DMS153 (cell line): Measurements from ENCODE around the gene NAAA.
"Not testable (repeated sequence)": the region's sequence is repeated elsewhere in the genome, so short reads cannot be mapped to it uniquely, and the experiment has no call there.

ENCODE experiments used
- DNase-seq: peaks from one replicate; lab custom pipeline; 2025; lab: John Stamatoyannopoulos, UW

NAAA gene

DNA sequence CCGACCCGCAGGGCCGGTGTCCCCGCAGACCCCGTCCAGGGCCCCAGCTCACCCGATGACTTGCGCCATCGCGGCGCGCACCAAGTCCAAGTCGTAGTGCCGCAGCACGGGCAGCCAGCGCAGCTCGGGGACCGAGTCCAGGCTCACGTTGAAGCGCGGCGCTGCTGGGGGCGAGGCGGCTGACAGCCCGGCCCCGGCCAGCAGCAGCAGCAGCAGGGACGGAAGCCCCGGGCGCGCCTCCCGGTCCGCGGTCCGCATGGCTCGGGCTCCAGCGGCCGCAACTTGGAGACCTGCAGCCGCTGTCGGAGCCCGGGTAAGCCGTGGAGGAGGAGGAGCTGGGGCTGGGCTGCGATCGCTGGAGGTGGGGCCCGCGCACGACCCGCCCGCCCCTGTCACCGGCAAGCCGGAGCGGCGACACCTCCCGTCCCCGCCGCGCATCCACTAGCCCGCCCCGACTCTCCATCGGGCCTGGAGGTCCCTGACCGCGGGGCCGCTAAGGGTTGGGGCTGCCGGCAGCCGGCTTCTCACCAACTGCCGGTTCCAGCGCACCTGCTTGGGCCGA, at the start of gene NAAA:
Gene NAAA, minus strand, starts transcription at position 322 of the 562 bp plus-strand sequence. Its CDS starts 64 bp downstream, at position 258.
- DNase-seq, result peak; percentile 55

GRCh38 chr4:75989846-75990528, 49.2 kb upstream of the NAAA start:
- DNase-seq, result no peak

DNA sequence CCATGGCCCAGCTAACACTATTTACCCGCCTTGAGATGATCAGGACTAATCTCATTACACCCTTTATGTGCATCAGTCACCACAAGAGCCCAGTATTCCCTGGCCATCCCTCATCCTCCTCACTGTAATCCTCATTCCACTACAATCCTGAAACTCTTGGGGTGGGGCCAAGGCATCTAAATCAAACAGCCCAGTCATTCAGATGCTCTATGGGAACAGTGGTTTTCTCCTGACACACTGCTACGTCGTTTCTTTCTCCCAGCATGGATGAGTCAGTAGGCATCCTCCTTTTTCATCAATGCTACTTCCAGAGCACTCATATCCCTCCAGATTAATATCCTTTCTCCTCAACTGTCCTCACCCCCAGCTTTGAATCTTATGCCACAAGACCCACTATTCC, 44.3 kb upstream of the NAAA start:
- no peak for DNase-seq

GRCh38 chr4:75980576-75980975, 39.8 kb upstream of the NAAA start:
- no peak for DNase-seq

- no peak for DNase-seq
Measured at GRCh38 chr4:75976177-75976576, 35.4 kb upstream of the NAAA start.

GRCh38 chr4:75973766-75974165, 33.0 kb upstream of the NAAA start:
- no peak for DNase-seq

GRCh38 chr4:75968084-75968483, 27.3 kb upstream of the NAAA start:
- no peak for DNase-seq

- DNase-seq, result no peak
Measured at GRCh38 chr4:75963558-75963957, 22.7 kb upstream of the NAAA start.

DNA sequence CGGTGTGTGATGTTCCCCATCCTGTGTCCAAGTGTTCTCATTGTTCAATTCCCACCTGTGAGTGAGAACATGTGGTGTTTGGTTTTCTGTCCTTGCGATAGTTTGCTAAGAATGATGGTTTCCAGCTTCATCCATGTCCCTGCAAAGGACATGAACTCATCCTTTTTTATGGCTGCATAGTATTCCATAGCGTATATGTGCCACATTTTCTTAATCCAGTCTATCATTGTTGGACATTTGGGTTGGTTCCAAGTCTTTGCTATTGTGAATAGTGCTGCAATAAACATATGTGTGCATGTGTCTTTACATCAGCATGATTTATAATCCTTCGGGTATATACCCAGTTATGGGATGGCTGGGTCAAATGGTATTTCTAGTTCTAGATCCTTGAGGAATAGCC, 21.3 kb upstream of the NAAA start:
- not testable (repeated sequence) for DNase-seq

DNA sequence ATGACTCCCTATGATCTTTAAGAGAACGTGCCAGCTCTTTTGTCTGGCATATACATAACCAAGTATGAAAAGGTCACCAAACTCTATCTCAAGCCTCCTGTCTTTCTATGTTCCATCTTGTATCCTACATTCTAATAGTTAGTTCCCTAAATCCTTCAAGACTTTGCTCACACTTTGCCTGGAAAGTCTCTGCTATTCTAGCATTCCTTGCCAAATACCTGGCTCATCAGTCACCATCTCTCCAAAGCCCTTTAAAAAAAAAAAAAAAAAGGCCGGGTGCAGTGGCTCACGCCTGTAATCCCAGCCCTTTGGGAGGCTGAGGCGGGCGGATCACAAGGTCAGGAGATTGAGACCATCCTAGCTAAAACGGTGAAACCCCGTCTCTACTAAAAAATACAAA, 17.7 kb upstream of the NAAA start:
- DNase-seq, result not testable (repeated sequence)

DNA sequence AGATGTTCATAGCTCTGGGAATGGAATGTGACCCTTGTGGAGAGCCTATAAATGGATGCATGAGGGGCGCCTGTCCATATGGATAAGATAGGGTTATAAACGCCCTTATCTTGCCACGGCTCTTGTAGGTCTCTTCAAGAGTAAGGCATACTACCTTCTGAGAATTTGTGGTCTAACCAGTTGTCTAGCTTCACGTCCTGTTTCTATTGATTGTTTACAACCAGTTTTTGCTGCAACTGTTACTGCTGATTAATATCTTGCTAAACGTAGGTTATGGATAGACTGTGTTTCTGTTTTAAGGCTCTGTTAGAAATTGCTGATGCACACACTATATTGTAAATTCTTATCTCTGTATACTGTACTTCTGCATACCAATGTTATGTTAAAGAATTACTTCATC, 14.0 kb upstream of the NAAA start:
- not testable (repeated sequence) for DNase-seq

DNA sequence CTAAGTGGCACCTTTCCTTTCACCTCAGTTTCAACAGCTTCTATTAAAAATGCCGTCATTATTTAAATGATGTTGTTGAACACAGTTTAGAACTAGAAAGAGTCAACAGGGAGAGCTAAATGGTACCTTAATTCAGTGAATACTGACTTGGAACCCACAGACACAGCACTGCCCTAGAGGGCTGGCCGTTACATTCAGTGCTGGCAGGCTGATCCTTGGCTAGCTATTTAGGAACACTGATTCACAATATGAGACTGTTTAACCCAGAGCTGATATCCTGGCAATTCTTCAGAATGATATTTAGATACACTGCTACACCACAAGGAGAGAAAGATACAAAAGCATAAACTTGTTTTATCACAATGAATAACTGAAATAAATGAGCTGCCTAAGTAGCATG, 12.7 kb upstream of the NAAA start:
- DNase-seq, result no peak

GRCh38 chr4:75950213-75950815, 9.5 kb upstream of the NAAA start:
- no peak for DNase-seq

DNA sequence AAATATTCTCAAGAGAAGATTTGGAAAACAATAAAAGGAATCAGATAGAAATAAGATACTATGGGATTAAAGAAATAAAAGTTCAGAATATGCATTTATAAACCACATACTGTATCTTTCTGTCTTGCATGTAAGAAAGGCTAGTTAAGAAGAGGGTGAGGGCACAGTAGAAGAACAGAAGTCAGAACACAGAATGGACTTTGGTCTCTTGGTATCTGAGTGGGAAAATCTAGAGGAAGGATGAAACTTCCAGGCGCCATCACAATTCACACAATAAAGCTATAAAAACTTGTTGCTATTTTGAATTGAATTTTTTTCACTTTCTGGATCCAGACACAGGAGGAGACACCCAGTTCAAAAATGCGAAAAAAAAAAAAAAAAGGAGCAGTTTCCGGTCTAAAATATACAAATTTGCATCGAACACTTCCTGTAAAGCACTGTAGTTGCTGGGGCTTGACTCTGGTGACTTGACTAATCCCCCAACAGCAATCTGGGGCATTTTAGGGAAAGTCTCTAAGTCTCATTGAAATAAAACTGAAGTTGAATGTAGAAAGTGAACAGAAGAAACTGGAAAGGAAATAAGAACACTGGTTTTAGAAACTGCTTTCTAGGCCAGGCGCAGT, 8.1 kb upstream of the NAAA start:
- no peak for DNase-seq

GRCh38 chr4:75939890-75940691, 722 bp downstream of the NAAA start:
- DNase-seq, result peak; percentile 20

DNA sequence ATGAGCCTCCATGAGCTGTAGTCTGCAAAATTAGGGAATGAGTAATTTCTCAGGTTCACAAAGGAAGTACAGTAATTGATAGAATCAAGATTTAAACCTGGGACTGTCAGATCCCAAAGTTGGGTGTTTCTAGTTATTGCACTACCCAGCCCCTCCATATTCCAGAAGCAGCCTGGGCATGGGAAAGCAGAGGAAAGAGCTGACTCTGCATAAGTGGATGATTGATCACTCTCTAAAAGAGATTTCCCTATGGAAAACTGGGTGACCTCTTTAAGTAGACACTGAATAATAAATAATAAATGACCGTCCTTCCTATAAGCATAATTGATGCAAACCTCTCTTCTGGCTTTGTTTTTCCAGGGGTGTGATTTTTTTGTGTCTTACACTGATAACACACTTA, 5.2 kb downstream of the NAAA start:
- no peak for DNase-seq

DNA sequence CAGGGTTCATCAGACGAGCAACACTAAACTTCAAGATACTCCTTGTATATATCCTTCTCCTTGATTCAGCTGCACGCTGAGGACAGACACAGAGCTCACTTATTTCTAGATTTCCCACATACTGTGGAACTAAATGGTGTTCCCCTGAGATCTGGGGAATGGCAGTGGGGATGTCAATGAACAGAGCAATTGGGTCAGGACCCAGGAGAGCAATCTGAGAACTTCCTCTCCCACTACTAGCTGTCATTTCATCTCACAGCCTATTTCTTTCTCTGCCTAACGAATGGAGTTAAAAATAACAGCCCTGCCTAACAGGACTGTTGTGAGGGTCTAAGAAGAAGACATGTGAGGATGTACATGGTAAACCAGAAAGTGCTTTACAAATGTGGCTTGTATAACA, 10.7 kb downstream of the NAAA start:
- DNase-seq, result no peak

DNA sequence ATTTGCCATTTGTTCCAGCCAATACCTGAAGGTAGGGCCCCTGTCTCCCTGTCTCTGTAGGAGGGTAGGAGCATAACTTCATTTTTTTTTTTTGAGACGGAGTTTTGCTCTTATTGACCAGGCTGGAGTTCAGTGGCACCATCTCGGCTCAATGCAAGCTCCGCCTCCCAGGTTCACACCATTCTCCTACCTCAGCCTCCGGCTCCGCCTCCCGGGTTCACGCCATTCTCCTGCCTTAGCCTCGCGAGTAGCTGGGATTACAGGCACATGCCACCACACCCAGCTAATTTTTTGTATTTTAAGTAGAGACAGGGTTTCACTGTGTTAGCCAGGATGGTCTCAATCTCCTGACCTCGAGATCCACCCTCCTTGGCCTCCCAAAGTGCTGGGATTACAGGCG, 15.9 kb downstream of the NAAA start:
- not testable (repeated sequence) for DNase-seq

DNA sequence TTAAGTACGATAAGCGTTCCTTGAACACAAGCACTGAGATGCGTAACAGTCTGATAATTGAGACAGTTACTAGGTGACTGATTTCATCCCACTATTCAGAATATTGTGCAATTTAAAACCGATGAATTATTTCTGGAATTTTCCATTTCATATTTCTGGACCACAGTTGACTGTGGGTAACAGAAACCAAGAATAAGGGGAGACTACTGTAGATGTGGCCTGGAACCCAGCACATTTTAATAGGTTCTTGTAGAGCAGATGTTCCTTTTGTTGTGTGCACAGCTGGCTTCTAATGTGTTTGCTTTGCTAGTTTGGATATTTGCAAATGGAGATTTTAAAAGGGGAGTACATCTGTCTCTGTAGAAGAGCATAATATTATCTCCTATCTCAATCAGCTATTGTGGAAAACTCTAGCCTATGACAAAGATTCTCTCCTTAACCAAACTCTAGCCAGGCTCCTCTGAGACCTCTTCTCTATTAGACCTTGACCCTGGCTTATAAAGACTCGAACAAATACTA, 16.4 kb downstream of the NAAA start:
- peak; percentile 30 for DNase-seq

DNA sequence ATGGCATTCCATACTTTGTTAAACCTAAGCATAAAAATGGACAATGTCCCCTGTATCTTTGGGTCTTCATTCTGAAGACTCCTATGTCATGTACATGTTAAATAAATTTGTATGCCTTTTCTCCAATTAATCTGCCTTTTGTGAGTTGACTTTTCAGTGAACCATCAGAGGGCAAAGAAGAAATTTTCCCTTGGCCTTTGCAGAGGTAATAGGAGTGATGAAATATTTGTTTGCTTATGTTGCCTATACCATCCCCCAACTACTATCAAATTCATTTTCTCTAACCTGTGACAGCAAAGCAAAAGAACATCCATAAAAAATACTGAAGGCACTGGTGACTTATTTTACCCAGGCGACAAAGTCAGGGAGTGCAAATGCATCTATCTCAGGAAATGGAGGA, 18.2 kb downstream of the NAAA start:
- DNase-seq, result no peak

- DNase-seq, result no peak
Measured at GRCh38 chr4:75921910-75922309, 18.9 kb downstream of the NAAA start.

- DNase-seq, result no peak
Measured at GRCh38 chr4:75920327-75920726, 20.5 kb downstream of the NAAA start.
